Thyroid gland (tissue), 4 donors: ENCODE results near the gene DNAH12.

Experiments
- POLR2A ChIP-seq, 2 donors: fragments of 450-650 bp; IDR thresholded peaks; one replicate each; pipeline ENCODE4 v1.6.1; 2017; ENCODE audit warnings: antibody characterized with exemption in 2 of 2, mild to moderate bottlenecking in 2 of 2, moderate library complexity in 1 of 2
- TF ChIP-seq, protein P1 (sequence below), 6 experiments: fragments of 200-600 bp in 3 of 6; fragments of 450-650 bp in 3 of 6; sonication (generic) in 3 of 6; IDR thresholded peaks; one replicate each; pipeline ENCODE4 v1.5.1; 2016 to 2019; ENCODE audit warnings: antibody characterized with exemption in 6 of 6, mild to moderate bottlenecking in 2 of 6, inconsistent platforms in 1 of 6, moderate library complexity in 1 of 6

DNA sequence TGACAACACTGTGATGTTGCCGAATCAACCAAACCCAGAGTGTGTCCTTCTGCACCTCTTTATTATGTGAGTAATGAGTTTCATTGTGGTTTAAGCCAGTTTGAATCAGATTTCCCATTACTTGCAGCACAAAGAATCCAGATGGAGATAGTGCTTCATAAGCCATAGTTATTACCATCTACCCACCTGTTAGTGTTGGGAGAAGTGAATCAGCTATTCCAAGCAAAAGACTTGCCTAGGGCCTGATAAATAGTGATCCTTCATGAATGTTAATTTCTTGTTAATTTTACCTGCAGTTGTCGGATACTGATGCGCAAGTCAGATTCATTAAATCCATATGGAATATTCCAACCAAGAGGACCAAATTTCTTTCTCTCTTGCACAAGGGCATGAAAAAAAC, 229.9 kb downstream of the DNAH12 start:
- TF ChIP-seq, protein P1, sequence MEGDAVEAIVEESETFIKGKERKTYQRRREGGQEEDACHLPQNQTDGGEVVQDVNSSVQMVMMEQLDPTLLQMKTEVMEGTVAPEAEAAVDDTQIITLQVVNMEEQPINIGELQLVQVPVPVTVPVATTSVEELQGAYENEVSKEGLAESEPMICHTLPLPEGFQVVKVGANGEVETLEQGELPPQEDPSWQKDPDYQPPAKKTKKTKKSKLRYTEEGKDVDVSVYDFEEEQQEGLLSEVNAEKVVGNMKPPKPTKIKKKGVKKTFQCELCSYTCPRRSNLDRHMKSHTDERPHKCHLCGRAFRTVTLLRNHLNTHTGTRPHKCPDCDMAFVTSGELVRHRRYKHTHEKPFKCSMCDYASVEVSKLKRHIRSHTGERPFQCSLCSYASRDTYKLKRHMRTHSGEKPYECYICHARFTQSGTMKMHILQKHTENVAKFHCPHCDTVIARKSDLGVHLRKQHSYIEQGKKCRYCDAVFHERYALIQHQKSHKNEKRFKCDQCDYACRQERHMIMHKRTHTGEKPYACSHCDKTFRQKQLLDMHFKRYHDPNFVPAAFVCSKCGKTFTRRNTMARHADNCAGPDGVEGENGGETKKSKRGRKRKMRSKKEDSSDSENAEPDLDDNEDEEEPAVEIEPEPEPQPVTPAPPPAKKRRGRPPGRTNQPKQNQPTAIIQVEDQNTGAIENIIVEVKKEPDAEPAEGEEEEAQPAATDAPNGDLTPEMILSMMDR (IDR thresholded peaks at IDR 0.05) = no peak
- no peak for TF ChIP-seq POLR2A (IDR thresholded peaks at IDR 0.05)
